NCI-H526 (cell line): Measurements from ENCODE around the gene NCOA1.
"Not testable (repeated sequence)": the region's sequence is repeated elsewhere in the genome, so short reads cannot be mapped to it uniquely, and the experiment has no call there.

ENCODE experiments used
- DNase-seq, 2 experiments: peaks; one replicate each; lab custom pipeline; 2025; lab: John Stamatoyannopoulos, UW

NCOA1 gene

DNA sequence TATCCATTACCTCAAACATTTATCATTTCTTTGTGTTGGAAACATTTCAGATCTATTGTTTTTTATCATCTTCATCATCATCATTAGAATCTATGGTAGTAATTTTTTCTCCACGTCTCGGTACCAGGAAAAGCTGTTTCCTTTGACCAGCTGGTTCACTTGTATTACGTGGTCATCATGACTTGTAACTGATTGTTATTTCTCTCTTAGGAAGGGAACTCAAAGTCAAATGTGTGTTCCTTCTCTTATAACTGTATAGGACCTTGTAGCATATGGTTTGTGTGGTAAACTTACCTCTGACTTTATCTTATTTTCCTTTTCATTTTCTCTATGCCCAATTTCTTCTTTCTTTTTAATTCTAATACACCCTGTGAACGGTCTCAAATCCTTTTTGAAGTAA lies 16.5 kb downstream of the NCOA1 start:
- no peak for DNase-seq

- no peak for DNase-seq
These were observed 17.8 kb downstream of the NCOA1 start for GRCh38 chr2:24508878-24509277.

GRCh38 chr2:24509425-24509824 lies 18.4 kb downstream of the NCOA1 start:
- no peak for DNase-seq

DNA sequence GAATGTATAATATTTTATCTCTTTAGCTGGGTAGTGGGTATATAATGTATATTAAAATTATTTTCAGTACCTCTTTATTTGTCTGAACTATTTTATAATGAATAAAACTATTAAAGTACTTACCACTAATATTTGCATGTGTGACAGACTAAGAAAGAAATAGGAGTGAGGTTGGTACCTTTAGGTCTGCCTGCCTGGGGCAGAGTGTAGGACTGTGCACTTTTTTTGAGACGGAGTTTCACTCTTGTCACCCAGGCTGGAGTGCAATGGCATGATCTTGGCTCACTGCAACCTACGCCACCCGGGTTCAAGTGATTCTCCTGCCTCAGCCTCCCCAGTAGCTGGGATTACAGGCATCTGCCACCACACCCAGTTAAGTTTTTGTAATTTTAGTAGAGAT lies 18.8 kb downstream of the NCOA1 start:
- DNase-seq: no peak

GRCh38 chr2:24510771-24511170 lies 19.7 kb downstream of the NCOA1 start:
- DNase-seq: no peak

- DNase-seq: peak in 1 of 2 experiments; percentile 49
These were observed 20.1 kb downstream of the NCOA1 start for GRCh38 chr2:24511198-24511597.

- no peak for DNase-seq
These were observed 20.8 kb downstream of the NCOA1 start for GRCh38 chr2:24511894-24512293.

DNA sequence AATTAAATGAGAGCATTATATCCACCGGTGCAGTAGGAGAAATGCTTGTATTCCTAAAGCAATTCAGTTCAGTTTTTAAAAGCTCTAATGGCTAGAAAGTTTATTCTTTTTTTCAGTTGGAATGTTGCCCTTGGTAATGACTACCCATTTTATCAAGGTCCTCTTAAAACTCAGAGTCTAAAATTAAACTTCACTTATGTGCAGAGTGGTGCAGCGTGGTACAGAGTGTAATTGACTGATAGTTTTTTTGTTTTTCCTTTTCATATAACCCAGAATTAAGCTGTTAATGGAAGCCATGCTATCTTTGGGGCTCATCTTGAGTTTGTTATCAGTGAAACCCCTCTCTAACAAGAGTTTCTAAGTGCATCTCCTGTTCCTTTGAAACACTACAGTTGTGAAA lies 21.4 kb downstream of the NCOA1 start:
- DNase-seq: no peak

- no peak for DNase-seq
These were observed 21.8 kb downstream of the NCOA1 start for GRCh38 chr2:24512831-24513230.

DNA sequence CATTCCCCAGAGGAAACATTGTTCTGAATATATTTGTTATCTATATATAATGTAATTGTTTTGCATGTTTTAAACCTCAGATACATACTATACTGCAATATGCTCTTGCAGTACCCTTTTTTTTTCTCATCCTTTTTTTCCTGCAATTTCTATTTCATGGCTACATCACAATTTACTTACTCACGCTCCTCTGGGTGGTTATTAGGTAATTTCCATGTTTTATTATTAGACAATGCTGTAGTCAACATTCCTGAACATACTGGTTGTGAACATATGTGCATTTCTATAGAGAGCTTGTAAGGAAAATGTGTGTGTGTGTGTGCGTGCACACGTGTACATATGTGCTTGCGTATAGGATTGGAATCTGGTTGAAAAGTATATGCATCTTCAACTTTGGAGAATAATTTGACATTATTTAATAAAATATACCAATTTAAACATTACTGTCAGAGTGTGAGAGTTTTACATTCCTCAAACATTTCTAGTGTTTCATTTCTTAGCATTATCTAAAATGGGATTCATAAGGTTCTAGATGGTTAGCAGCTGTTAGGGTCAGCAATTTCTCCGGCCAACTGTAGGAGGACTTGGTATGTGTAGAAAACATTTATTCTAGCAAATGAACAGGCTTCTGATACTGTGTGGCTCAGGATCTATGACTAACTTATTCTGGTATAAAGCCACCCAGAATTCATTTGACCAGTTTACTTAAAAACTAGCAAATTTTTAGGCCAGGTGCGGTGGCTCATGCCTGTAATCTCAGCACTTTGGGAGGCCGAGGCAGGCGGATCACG lies 22.4 kb downstream of the NCOA1 start:
- DNase-seq: no peak

DNA sequence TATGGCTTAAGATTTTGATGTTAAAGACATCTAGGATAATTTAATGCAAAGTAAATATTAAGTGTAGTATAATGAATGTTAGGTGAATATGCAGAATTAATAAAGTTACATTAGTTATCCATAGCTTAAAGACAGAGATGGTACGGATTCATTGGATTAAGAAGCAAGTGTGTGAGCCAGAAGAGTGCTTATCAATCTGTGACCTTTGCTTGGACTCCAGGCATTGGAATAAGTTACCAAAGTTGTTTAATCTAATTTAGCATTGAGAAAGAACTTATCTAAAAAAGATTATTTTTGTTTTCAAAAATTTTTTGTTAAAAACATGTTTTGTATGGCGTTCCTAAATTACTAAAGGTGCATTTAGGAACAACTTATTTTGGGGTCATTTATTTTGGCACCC lies 23.8 kb downstream of the NCOA1 start:
- DNase-seq: no peak

DNA sequence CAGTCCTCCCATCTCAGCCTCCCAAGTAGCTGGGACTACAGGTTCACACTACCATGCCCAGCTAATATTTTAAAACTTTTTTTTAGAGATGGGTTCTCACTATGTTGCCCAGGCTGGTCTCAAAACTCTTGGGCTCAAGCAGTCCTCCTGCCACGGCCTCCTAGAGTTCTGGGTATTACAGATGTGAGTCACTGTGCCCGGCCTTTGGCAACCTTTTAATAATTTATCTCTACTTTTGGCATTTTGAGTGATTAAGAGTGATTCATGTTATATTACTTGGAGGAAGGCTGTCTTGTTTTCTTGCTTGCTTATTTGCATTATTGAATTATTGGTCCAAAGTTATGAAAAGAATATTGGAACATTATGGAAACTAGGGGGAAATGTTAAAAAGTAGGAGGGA lies 24.3 kb downstream of the NCOA1 start:
- DNase-seq: no peak

- DNase-seq: no peak
These were observed 24.8 kb downstream of the NCOA1 start for GRCh38 chr2:24515831-24516230.

DNA sequence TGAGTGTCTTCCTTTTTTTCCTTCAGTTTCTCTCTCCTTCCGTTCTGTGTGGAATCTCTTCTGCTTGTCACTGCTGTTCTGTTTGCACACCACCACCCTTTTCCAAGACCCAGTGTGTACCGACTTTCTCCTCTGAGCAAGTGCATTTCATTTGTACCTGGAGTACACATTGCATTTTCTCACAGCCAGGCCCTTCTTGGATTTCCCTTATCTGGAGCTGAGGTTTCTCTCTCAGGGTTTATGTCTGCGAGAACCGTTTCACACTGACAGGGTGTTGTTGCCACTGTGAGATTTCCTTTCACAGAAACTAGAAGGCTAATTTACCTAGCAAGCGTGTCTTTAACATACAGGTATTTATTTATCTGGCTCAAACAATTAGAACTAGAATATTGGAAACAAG lies 26.2 kb downstream of the NCOA1 start:
- DNase-seq: no peak

GRCh38 chr2:24520175-24520574 lies 29.1 kb downstream of the NCOA1 start:
- no peak for DNase-seq

- DNase-seq: no peak
These were observed 30.3 kb downstream of the NCOA1 start for GRCh38 chr2:24521162-24521857.

DNA sequence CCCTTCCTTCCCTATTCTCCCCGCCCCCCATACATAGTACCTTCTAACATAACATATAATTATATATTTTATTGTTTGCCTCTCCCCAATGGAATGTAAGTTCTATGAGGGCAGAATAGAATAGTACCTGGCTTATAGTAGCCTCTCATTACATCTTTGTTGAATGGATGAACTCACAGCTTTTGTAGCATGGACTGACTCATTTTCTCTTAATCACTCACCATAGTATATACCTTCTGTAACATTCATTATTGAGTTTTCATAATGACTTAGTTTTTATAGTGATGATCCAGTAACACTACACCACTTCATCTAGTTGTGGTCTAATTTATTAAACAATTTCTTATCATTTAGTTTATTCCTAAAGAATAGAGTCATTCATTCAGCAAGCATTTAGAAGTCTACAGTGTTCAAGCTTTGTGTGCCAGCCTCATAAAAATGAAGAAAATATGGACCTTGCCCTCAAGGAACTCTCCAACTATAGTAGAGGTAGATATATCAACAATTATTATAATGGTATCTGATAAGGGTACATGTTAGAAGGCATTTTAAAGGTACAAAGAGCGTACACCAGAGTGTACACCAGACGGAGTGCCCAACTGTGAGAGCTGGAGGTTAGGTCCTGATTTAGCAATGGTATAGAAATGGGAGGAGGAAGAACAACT lies 31.1 kb downstream of the NCOA1 start:
- no peak for DNase-seq

- no peak for DNase-seq
These were observed 36.5 kb downstream of the NCOA1 start for GRCh38 chr2:24527536-24527935.

DNA sequence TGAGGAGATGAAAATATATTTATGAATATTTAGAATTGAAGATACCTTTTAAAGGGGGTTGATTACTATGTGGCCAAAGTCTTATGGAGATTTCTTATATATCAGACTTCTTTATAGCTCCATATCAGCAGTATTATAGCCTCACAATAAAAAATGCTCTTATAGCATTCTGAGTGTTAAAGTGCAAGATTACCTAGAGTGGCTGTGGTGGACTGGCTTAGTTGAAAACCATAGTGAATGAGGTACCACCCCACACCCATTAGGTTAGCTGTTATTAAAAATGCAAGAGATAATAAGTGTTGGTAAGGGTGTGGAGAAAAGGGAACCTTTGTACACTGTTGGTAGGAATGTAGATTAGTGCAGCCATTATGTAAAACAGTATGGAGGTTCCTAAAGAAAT lies 39.7 kb downstream of the NCOA1 start:
- no peak for DNase-seq

- DNase-seq: not testable (repeated sequence)
These were observed 40.6 kb downstream of the NCOA1 start for GRCh38 chr2:24531610-24532009.

DNA sequence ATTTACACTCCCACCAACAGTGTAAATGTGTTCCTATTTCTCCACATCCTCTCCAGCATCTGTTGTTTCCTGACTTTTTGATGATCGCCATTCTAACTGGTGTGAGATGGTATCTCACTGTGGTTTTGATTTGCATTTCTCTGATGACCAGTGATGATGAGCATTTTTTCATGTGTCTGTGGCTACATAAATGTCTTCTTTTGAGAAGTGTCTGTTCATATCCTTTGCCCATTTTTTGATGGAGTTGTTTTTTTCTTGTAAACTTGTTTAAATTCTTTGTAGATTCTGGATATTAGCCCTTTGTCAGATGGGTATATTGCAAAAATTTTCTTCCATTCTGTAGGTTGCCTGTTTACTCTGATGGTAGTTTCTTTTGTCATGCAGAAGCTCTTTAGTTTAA lies 41.0 kb downstream of the NCOA1 start:
- not testable (repeated sequence) for DNase-seq

- not testable (repeated sequence) for DNase-seq
These were observed 42.5 kb downstream of the NCOA1 start for GRCh38 chr2:24533574-24533973.

DNA sequence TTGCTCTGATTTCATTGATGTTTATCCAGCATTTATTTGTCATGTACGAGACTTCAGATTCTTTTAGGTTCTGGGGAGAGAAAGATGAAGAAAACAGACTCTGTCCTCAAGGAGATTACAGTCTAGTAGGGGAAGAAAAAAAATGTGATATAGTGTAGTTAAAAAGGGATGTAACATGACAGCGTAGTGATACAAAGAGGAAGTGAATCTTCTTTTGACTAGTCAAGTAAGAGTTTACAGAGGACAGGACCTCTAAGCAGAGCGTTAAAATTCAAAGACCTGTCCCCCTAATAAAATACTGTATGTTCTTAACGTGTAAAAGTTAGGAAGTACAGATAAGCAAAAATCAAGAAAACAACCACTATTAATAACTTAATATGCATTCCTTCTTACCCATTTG lies 47.7 kb downstream of the NCOA1 start:
- DNase-seq: no peak
